Measurements from ENCODE around the gene GKN2. TPM values are rescaled to one million over a fixed set of nuclear protein-coding genes. Genes with fewer than 3 reads are reported as not detected.

GKN2 gene
- total RNA-seq, 1 experiment from 2014 or later: not detected

DNA sequence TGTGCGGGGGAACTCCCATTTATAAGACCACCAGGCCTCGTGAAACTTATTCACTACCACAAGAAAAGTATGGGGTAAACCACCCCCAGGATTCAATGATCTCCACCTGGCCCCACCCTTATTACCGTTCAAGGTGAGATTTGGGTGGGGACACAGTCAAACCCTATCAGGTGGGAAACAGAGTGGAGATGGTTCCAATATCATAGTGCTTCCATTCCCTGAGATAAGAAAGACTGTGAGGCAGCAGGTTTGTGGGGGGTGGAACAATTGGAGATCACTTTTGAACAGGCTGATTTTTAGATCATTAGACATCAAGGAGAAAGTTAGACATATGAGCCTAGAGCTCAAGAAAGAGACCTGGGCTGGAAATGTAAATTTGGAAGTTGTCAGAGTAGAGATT lies 39.3 kb downstream of the GKN2 start:
- Histone ChIP-seq H3K79me1 (ENCODE audit: insufficient read depth, low read depth, low read length, poor library complexity, severe bottlenecking) (no peaks in the 10 kb centered on the region), H2AFZ (ENCODE audit: low read length) (no peak overlapping the region), H2AK5ac (ENCODE audit: insufficient read length, low read length) (no peak overlapping the region), H3K56ac (ENCODE audit: insufficient read length, low read depth, low read length) (no peak overlapping the region), H3K27ac (ENCODE audit: insufficient read length, low read depth, low read length) (no peak overlapping the region), H4K20me1 (ENCODE audit: control insufficient read depth, insufficient read depth, insufficient read length) (no peaks in the 10 kb centered on the region), H2BK15ac (ENCODE audit: low read depth, low read length) (no peak overlapping the region), H3K4me2 (ENCODE audit: insufficient read depth, insufficient read length, low read length) (no peak overlapping the region), H3K14ac (ENCODE audit: insufficient read depth, low read length) (no peak overlapping the region), H4K5ac (ENCODE audit: insufficient read length, low read depth, low read length) (no peak overlapping the region), H3K4ac (ENCODE audit: low read depth, low read length) (no peak overlapping the region), H3K4me1 (ENCODE audit: insufficient read depth, low read length) (peaks cover 5% of the 10 kb centered on the region), H3T11ph (ENCODE audit: low read length) (no peak overlapping the region), H3K79me2 (ENCODE audit: insufficient read depth, low read length) (no peaks in the 10 kb centered on the region), H3K27me3 (ENCODE audit: insufficient read depth, low read length) (no peaks in the 10 kb centered on the region), H3K23ac (ENCODE audit: insufficient read length, low read depth, low read length) (no peak overlapping the region), H4K8ac (replicated peaks; ENCODE audit: insufficient read length, low read depth, low read length) (no peak overlapping the region), H3K9me3 (ENCODE audit: control insufficient read depth, low read depth, low read length) (no peaks in the 10 kb centered on the region), H2BK12ac (ENCODE audit: insufficient read length, low read depth, low read length) (no peak overlapping the region), H3K18ac (ENCODE audit: insufficient read length, low read depth, low read length) (no peak overlapping the region), H2BK120ac (ENCODE audit: low read depth, low read length, poor library complexity, severe bottlenecking) (no peak overlapping the region), H2BK5ac (ENCODE audit: insufficient read length, low read length) (no peak overlapping the region), H3K9ac (ENCODE audit: extremely low read depth, insufficient read length, low read length) (no peak overlapping the region), H3K23me2 (ENCODE audit: insufficient read length, low read depth, low read length, poor library complexity, severe bottlenecking) (no peaks in the 10 kb centered on the region), H2BK20ac (ENCODE audit: low read depth, low read length, poor library complexity, severe bottlenecking) (no peak overlapping the region), H4K91ac (ENCODE audit: insufficient read length, low read depth, low read length) (no peak overlapping the region)
- H3K4me1 Mint-ChIP-seq: peaks cover 10 to 14% of the 10 kb centered on the region in 2 experiments
- TF ChIP-seq, protein P1, sequence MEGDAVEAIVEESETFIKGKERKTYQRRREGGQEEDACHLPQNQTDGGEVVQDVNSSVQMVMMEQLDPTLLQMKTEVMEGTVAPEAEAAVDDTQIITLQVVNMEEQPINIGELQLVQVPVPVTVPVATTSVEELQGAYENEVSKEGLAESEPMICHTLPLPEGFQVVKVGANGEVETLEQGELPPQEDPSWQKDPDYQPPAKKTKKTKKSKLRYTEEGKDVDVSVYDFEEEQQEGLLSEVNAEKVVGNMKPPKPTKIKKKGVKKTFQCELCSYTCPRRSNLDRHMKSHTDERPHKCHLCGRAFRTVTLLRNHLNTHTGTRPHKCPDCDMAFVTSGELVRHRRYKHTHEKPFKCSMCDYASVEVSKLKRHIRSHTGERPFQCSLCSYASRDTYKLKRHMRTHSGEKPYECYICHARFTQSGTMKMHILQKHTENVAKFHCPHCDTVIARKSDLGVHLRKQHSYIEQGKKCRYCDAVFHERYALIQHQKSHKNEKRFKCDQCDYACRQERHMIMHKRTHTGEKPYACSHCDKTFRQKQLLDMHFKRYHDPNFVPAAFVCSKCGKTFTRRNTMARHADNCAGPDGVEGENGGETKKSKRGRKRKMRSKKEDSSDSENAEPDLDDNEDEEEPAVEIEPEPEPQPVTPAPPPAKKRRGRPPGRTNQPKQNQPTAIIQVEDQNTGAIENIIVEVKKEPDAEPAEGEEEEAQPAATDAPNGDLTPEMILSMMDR (conservative IDR thresholded peaks at IDR 0.05): no peak
- H3K36me3 Mint-ChIP-seq (ENCODE audit: insufficient read depth in 1 of 3, low read depth in 3 of 3): 0 out of 7 replicates have a peak, but pooled peaks cover 0 to 3% (median 0%) of the 10 kb centered on the region in 3 experiments
- no peak overlapping the region for H3K27ac Mint-ChIP-seq
- DNase-seq: no peak
- no peaks in the 10 kb centered on the region for H3K27me3 Mint-ChIP-seq (ENCODE audit: low read depth)
- H3K4me3 Mint-ChIP-seq: no peak overlapping the region
- no CpG with 5 or more reads among the region's 3 CpGs for WGBS (ENCODE audit: extremely low coverage, insufficient read length, low lambda C conversion rate)
- peaks cover 0 to 10% of the 10 kb centered on the region in 2 experiments; a peak in 1 of 5 replicates for H3K9me3 Mint-ChIP-seq

Data from H9 (cell line).